ENCODE results near the gene SAMD4B.

GRCh38 chr19:39379865-39380396 lies 37.7 kb downstream of the SAMD4B start:
- TF ChIP-seq, protein P1, sequence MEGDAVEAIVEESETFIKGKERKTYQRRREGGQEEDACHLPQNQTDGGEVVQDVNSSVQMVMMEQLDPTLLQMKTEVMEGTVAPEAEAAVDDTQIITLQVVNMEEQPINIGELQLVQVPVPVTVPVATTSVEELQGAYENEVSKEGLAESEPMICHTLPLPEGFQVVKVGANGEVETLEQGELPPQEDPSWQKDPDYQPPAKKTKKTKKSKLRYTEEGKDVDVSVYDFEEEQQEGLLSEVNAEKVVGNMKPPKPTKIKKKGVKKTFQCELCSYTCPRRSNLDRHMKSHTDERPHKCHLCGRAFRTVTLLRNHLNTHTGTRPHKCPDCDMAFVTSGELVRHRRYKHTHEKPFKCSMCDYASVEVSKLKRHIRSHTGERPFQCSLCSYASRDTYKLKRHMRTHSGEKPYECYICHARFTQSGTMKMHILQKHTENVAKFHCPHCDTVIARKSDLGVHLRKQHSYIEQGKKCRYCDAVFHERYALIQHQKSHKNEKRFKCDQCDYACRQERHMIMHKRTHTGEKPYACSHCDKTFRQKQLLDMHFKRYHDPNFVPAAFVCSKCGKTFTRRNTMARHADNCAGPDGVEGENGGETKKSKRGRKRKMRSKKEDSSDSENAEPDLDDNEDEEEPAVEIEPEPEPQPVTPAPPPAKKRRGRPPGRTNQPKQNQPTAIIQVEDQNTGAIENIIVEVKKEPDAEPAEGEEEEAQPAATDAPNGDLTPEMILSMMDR (IDR thresholded peaks at IDR 0.05): no peak
- no peak for TF ChIP-seq POLR2A (IDR thresholded peaks at IDR 0.05)
